Spleen (tissue), 11 donors: Measurements from ENCODE around the gene HELB. TPM values are rescaled to one million over a fixed set of nuclear protein-coding genes. Genes with fewer than 3 reads are reported as not detected.

Experiments used
- DNase-seq: peaks from one replicate; pipeline ENCODE4 v3.0.0-alpha.2; 2020
- H3K27ac ChIP-seq, 8 donors: fragments of 200-600 bp; sonication (generic) in 7 of 8; 1 replicate in 4 of 8; 2 replicates in 4 of 8; pipeline versions ENCODE4 v1.5.0 to v1.8.0; 2016 to 2021; ENCODE audit warnings: inconsistent platforms in 4 of 8, mild to moderate bottlenecking in 4 of 8, moderate library complexity in 1 of 8
- H3K27me3 ChIP-seq, 7 donors: fragments of 200-600 bp; sonication (generic) in 6 of 7; replicated peaks in 1 of 7; 1 replicate in 4 of 7; 2 replicates in 3 of 7; pipeline versions ENCODE4 v1.5.0 to v1.8.0; 2016 to 2021; ENCODE audit warnings: inconsistent platforms in 3 of 7, mild to moderate bottlenecking in 1 of 7
- H3K36me3 ChIP-seq, 6 donors: fragments of 200-600 bp; sonication (generic) in 5 of 6; 1 replicate in 4 of 6; 2 replicates in 2 of 6; pipeline versions ENCODE4 v1.5.0 to v1.8.0; 2016 to 2021; ENCODE audit warnings: inconsistent platforms in 2 of 6
- H3K4me1 ChIP-seq, 6 donors: fragments of 200-600 bp; sonication (generic) in 5 of 6; 1 replicate in 3 of 6; 2 replicates in 3 of 6; pipeline versions ENCODE4 v1.5.0 to v1.8.0; 2016 to 2021; ENCODE audit warnings: inconsistent platforms in 3 of 6
- H3K4me3 ChIP-seq, 8 donors: fragments of 200-600 bp; sonication (generic) in 7 of 8; 1 replicate in 4 of 8; 2 replicates in 4 of 8; pipeline versions ENCODE4 v1.5.0 to v1.8.0; 2016 to 2021; ENCODE audit warnings: inconsistent platforms in 4 of 8, mild to moderate bottlenecking in 4 of 8, moderate library complexity in 2 of 8
- H3K9me3 ChIP-seq, 8 donors: fragments of 200-600 bp; sonication (generic) in 7 of 8; 1 replicate in 4 of 8; 2 replicates in 4 of 8; pipeline versions ENCODE4 v1.5.0 to v1.8.0; 2016 to 2021; ENCODE audit warnings: inconsistent platforms in 4 of 8
- CTCF ChIP-seq, 11 experiments: fragments of 200-600 bp in 7 of 11; fragments of 450-650 bp in 4 of 11; sonication (generic) in 4 of 11; IDR thresholded peaks in 8 of 11; conservative IDR thresholded peaks in 3 of 11; 1 replicate in 7 of 11; 2 replicates in 4 of 11; pipeline versions ENCODE4 v1.4.0 to v1.8.0; 2016 to 2021; ENCODE audit warnings: antibody characterized with exemption in 11 of 11, inconsistent platforms in 4 of 11, mild to moderate bottlenecking in 1 of 11
- POLR2A ChIP-seq, 3 donors: fragments of 450-650 bp; IDR thresholded peaks; one replicate each; pipeline ENCODE4 v1.5.1; 2017; ENCODE audit warnings: antibody characterized with exemption in 3 of 3, mild to moderate bottlenecking in 1 of 3
- POLR2AphosphoS5 ChIP-seq, 3 donors: sonication (generic); formaldehyde crosslinking; IDR thresholded peaks; one replicate each; pipeline ENCODE4 v1.5.1; 2017; ENCODE audit warnings: antibody characterized with exemption in 3 of 3
- WGBS, 5 donors: extraction: QIAGEN DNeasy Blood & Tissue Kit in 3 of 5; methylation state at CpG; one replicate each; pipeline versions ENCODE4 v1.1.5 to v1.1.7; 2013 to 2018; 5-methylcytosine and 5-hydroxymethylcytosine counted together
- intact Hi-C: fragments of 100-400 bp; cut with DNase I; formaldehyde crosslinking; loops from one replicate; pipeline ENCODE4 v1.15.0; 2023; ENCODE audit warnings: low total_unique reads
- polyA plus RNA-seq, 3 donors: library from polyadenylated mRNA; stranded (reverse); fragments of 200-250 nt; gene quantifications; one replicate each; pipeline ENCODE4 v1.2.1, GENCODE V29; 2013
- total RNA-seq, 7 donors: library from RNA; depleted of rRNA in 3 of 7; stranded (reverse); fragments of >200 nt in 3 of 7; fragmentation: NEBNext Ultra II Directional in 4 of 7; extraction: Animal tissue kit (Norgen Biotek cat#: 25700) in 4 of 7; gene quantifications; one replicate each; pipeline versions ENCODE4 v1.1.0 to v1.2.1, GENCODE V29; 2016 to 2021
- donor health status: healthy with polysubstance abuse.
- donor health status: DM: no; HTN: no; CAD: no; lungs with moderate emphysema.
- donor health status: DM: no; HTN: no; CAD: no.
- donor health status: Bipolar disorder and iron deficiency.
- donor health status: healthy.
- donor health status: DM: no; HTN: no; CAD: no.
- donor health status: DM: yes; HTN: yes; CAD: no.

The HELB gene
- total and polyA plus RNA-seq, 10 donors: 0.83 to 33.7 (median 18.2) TPM

DNA sequence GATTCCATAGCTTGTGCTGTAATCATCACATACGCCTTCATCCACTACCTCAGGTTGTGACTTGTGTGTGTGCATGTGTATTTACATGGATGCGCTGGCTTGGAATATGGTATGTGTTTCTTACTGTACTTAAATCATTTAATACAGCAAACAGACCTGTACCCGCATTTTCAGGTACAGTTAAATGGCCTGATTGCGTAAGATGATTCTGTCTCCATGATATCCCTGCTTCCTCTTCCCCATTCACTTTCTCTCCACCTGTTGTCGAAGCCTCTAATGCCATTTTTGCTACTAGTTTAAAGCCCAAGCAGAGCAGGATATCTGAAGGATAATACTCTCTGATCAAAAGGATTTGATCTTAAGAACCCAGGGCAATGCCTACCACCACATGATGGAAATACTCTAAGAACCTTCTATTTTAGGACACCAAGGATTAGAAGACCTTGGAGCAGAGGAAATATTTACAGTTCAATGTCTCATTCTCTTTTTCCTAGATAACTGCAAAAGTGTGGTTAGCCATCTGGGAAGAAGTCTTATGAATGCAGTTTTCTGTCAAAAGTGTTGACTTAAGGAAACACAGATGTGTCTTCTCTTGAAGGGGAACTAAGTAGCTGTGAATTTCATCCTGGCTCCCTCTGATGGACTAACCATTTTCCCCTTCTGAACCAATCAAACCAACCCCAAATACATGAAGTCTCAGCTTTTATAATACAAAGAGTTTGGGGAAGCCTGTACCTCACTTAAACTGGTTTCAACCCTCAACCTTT, 78.7 kb downstream of the HELB start:
- no peak overlapping the region for H3K27ac ChIP-seq
- no peak for TF ChIP-seq CTCF (IDR thresholded peaks at IDR 0.05 in 8 of 11, conservative IDR thresholded peaks at IDR 0.05 in 3 of 11)
- TF ChIP-seq POLR2AphosphoS5 (IDR thresholded peaks at IDR 0.05): no peak
- TF ChIP-seq POLR2A (IDR thresholded peaks at IDR 0.05): no peak
- no peaks in the 10 kb centered on the region for H3K9me3 ChIP-seq
- peaks cover 0 to 20% (median 6%) of the 10 kb centered on the region in 6 donors for H3K4me1 ChIP-seq
- no peak for DNase-seq
- H3K36me3 ChIP-seq: peaks cover 0 to 5% (median 0%) of the 10 kb centered on the region in 6 donors
- H3K4me3 ChIP-seq: no peak overlapping the region
- intact Hi-C loops: no loop called here
- no peaks in the 10 kb centered on the region for H3K27me3 ChIP-seq
- 74 to 90% (median 86%) methylated on average over 5 of the region's 5 CpGs for WGBS, 5 donors

DNA sequence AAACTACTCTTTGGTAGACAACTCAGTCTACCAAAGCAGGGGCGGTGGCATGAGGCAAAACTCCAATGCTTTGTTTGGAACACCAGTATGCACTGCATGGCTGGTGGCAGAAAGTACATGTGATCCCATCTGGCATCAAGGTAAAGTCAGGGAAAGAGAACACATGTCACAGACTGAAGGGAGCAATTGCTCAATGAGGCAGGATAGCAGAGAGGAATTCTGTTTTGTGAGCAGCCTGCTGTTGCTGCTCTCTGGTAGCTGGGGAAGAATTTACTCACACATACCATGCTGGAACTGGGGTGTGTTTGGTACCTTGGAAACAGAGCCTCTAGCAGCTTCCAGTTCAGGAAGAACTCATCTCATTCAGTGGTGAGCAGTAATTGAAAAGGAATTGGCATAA, 84.8 kb downstream of the HELB start:
- TF ChIP-seq CTCF (IDR thresholded peaks at IDR 0.05 in 8 of 11, conservative IDR thresholded peaks at IDR 0.05 in 3 of 11) (no peak), POLR2A (IDR thresholded peaks at IDR 0.05) (no peak), POLR2AphosphoS5 (IDR thresholded peaks at IDR 0.05) (no peak)
- peaks cover 0 to 5% (median 0%) of the 10 kb centered on the region in 6 donors for H3K4me1 ChIP-seq
- WGBS, 5 donors: 97 to 100% (median 100%) methylated on average over 1 of the region's 1 CpG
- DNase-seq: no peak
- H3K36me3 ChIP-seq: no peaks in the 10 kb centered on the region
- no peak overlapping the region for H3K27ac ChIP-seq
- no peaks in the 10 kb centered on the region for H3K27me3 ChIP-seq
- intact Hi-C loops: no loop called here
- no peak overlapping the region for H3K4me3 ChIP-seq
- H3K9me3 ChIP-seq: no peaks in the 10 kb centered on the region

Other genes with a start within 250 kb of the HELB start
- gene LLPH, start 171.7 kb upstream of the HELB start, total RNA-seq: 10 to 100 TPM in 4 of 7 donors, 1 to 10 TPM in 3; 6.5 to 21.7 (median 16.9) TPM
- gene LLPH, start 171.7 kb upstream of the HELB start, polyA plus RNA-seq: 10 to 100 TPM; 13.9 to 21.1 (median 19.1) TPM
- 100 to 1,000 TPM; 114 to 257 (median 134) TPM for gene TMBIM4, start 132.5 kb upstream of the HELB start, total RNA-seq
- 100 to 1,000 TPM in 2 of 3 donors, 10 to 100 TPM in 1; 93.4 to 132 (median 125) TPM for gene TMBIM4, start 132.5 kb upstream of the HELB start, polyA plus RNA-seq
- 100 to 1,000 TPM in 2 of 7 donors, 10 to 100 TPM in 5; 39.0 to 157 (median 79.6) TPM for gene IRAK3, start 113.3 kb upstream of the HELB start, total RNA-seq
- gene IRAK3, start 113.3 kb upstream of the HELB start, polyA plus RNA-seq: 1 to 10 TPM; 4.4 to 9.4 (median 5.7) TPM